H9 (cell line): Measurements from ENCODE around the gene TH. TPM values are rescaled to one million over a fixed set of nuclear protein-coding genes. Genes with fewer than 3 reads are reported as not detected.

Experiments
- DNase-seq: peaks from one replicate; pipeline ENCODE4 v3.0.0-alpha.2; 2017
- H2AFZ ChIP-seq: one replicate; pipeline ENCODE4 v1.6.1; 2013; ENCODE audit warnings: mild to moderate bottlenecking, low read length, control low read depth, moderate library complexity
- H2AK5ac ChIP-seq: 2 replicates; pipeline ENCODE4 v1.6.1; 2013; ENCODE audit warnings: low read length, control low read depth, mixed read lengths; ENCODE audit not compliant: insufficient read length
- H2BK120ac ChIP-seq: one replicate; pipeline ENCODE4 v1.6.1; 2013; ENCODE audit warnings: low read depth, mild to moderate bottlenecking, low read length, control low read depth, inconsistent platforms; ENCODE audit not compliant: poor library complexity, severe bottlenecking
- H2BK12ac ChIP-seq: 2 replicates; pipeline ENCODE4 v1.6.1; 2013; ENCODE audit warnings: low read length, control low read depth, mixed read lengths, low read depth; ENCODE audit not compliant: insufficient read length
- H2BK15ac ChIP-seq: 2 replicates; pipeline ENCODE4 v1.6.1; 2013; ENCODE audit warnings: low read depth, low read length, control low read depth
- H2BK20ac ChIP-seq: one replicate; pipeline ENCODE4 v1.6.1; 2013; ENCODE audit warnings: low read depth, mild to moderate bottlenecking, low read length, control low read depth, inconsistent platforms; ENCODE audit not compliant: poor library complexity, severe bottlenecking
- H2BK5ac ChIP-seq: 2 replicates; pipeline ENCODE4 v1.6.1; 2013; ENCODE audit warnings: low read length, control low read depth, mixed read lengths; ENCODE audit not compliant: insufficient read length
- H3K14ac ChIP-seq: 2 replicates; pipeline ENCODE4 v1.6.1; 2013; ENCODE audit warnings: low read length, control low read depth; ENCODE audit not compliant: insufficient read depth
- H3K18ac ChIP-seq: 2 replicates; pipeline ENCODE4 v1.6.1; 2013; ENCODE audit warnings: low read depth, mild to moderate bottlenecking, mixed read lengths, low read length, control low read depth; ENCODE audit not compliant: insufficient read length
- H3K23ac ChIP-seq: 2 replicates; pipeline ENCODE4 v1.6.1; 2013; ENCODE audit warnings: low read length, control low read depth, mixed read lengths, low read depth; ENCODE audit not compliant: insufficient read length
- H3K23me2 ChIP-seq: 2 replicates; pipeline ENCODE4 v1.6.1; 2013; ENCODE audit warnings: low read depth, mild to moderate bottlenecking, mixed read lengths, low read length, control low read depth; ENCODE audit not compliant: insufficient read length, poor library complexity, severe bottlenecking
- H3K27ac ChIP-seq: 2 replicates; pipeline ENCODE4 v1.5.1; 2013; ENCODE audit warnings: low read length, control low read depth, mixed read lengths, low read depth; ENCODE audit not compliant: insufficient read length
- H3K27me3 ChIP-seq: 2 replicates; pipeline ENCODE4 v1.6.1; 2013; ENCODE audit warnings: low read length, control low read depth, inconsistent platforms; ENCODE audit not compliant: insufficient read depth
- H3K4ac ChIP-seq: 2 replicates; pipeline ENCODE4 v1.6.1; 2013; ENCODE audit warnings: low read depth, mild to moderate bottlenecking, control low read depth, inconsistent platforms, low read length, moderate library complexity
- H3K4me1 ChIP-seq: 2 replicates; pipeline ENCODE4 v1.6.1; 2013; ENCODE audit warnings: low read length, control low read depth, inconsistent platforms; ENCODE audit not compliant: insufficient read depth
- H3K4me2 ChIP-seq: 2 replicates; pipeline ENCODE4 v1.6.1; 2013; ENCODE audit warnings: low read length, control low read depth, mixed read lengths; ENCODE audit not compliant: insufficient read length, insufficient read depth
- H3K56ac ChIP-seq: 2 replicates; pipeline ENCODE4 v1.6.1; 2013; ENCODE audit warnings: low read depth, mild to moderate bottlenecking, mixed read lengths, low read length, control low read depth; ENCODE audit not compliant: insufficient read length
- H3K79me1 ChIP-seq: 2 replicates; pipeline ENCODE4 v1.6.1; 2013; ENCODE audit warnings: low read depth, mild to moderate bottlenecking, moderate library complexity, low read length, control low read depth, inconsistent platforms; ENCODE audit not compliant: insufficient read depth, poor library complexity, severe bottlenecking
- H3K79me2 ChIP-seq: 2 replicates; pipeline ENCODE4 v1.6.1; 2013; ENCODE audit warnings: low read length, control low read depth, inconsistent platforms; ENCODE audit not compliant: insufficient read depth
- H3K9ac ChIP-seq: 2 replicates; pipeline ENCODE4 v1.6.1; 2013; ENCODE audit warnings: low read length, control low read depth, mixed read lengths; ENCODE audit not compliant: insufficient read length; ENCODE audit errors: extremely low read depth
- H3K9me3 ChIP-seq: one replicate; pipeline ENCODE4 v1.6.1; 2013; ENCODE audit warnings: low read depth, low read length, inconsistent platforms; ENCODE audit not compliant: control insufficient read depth
- H3T11ph ChIP-seq: one replicate; pipeline ENCODE4 v1.6.1; 2013; ENCODE audit warnings: mild to moderate bottlenecking, low read length, control low read depth, inconsistent platforms
- H4K20me1 ChIP-seq: one replicate; pipeline ENCODE4 v1.6.1; 2013; ENCODE audit not compliant: control insufficient read depth, insufficient read length, insufficient read depth
- H4K5ac ChIP-seq: 2 replicates; pipeline ENCODE4 v1.6.1; 2013; ENCODE audit warnings: low read depth, mild to moderate bottlenecking, mixed read lengths, low read length, control low read depth; ENCODE audit not compliant: insufficient read length
- H4K8ac ChIP-seq: replicated peaks from 2 replicates; pipeline ENCODE4 v1.6.1; 2013; ENCODE audit warnings: low read length, control low read depth, mixed read lengths, low read depth; ENCODE audit not compliant: insufficient read length
- H4K91ac ChIP-seq: 2 replicates; pipeline ENCODE4 v1.6.1; 2013; ENCODE audit warnings: low read depth, mild to moderate bottlenecking, moderate library complexity, mixed read lengths, low read length, control low read depth; ENCODE audit not compliant: insufficient read length
- H3K27ac Mint-ChIP-seq, 3 experiments: 2 replicates in 2 of 3; 3 replicates in 1 of 3; pipeline ENCODE4 v1.8.0; 2020 to 2021; ENCODE audit warnings: mixed read lengths in 3 of 3, mild to moderate bottlenecking in 1 of 3, moderate library complexity in 1 of 3
- H3K27me3 Mint-ChIP-seq: 2 replicates; pipeline ENCODE4 v1.8.0; 2021; ENCODE audit warnings: low read depth, mild to moderate bottlenecking, moderate library complexity, mixed read lengths
- H3K36me3 Mint-ChIP-seq, 3 experiments: 2 replicates in 2 of 3; 3 replicates in 1 of 3; pipeline ENCODE4 v1.8.0; 2020 to 2021; ENCODE audit warnings: low read depth in 3 of 3, mixed read lengths in 3 of 3; ENCODE audit not compliant: insufficient read depth in 1 of 3
- H3K4me1 Mint-ChIP-seq, 2 experiments: 2 replicates each; pipeline ENCODE4 v1.8.0; 2020; ENCODE audit warnings: mixed read lengths in 2 of 2
- H3K4me3 Mint-ChIP-seq, 2 experiments: 2 replicates in 1 of 2; 3 replicates in 1 of 2; pipeline ENCODE4 v1.8.0; 2020 to 2021; ENCODE audit warnings: mild to moderate bottlenecking in 2 of 2, mixed read lengths in 2 of 2, moderate library complexity in 1 of 2
- H3K9me3 Mint-ChIP-seq, 2 experiments: 2 replicates in 1 of 2; 3 replicates in 1 of 2; pipeline ENCODE4 v1.8.0; 2020; ENCODE audit warnings: mild to moderate bottlenecking in 2 of 2, mixed read lengths in 2 of 2, moderate library complexity in 1 of 2
- CTCF ChIP-seq: fragments of 200-600 bp; sonication (generic); conservative IDR thresholded peaks from 3 replicates; pipeline ENCODE4 v1.8.0; 2021; ENCODE audit warnings: antibody characterized with exemption, mild to moderate bottlenecking
- WGBS: extraction: QIAGEN DNeasy Blood & Tissue Kit; methylation state at CpG from one replicate; pipeline ENCODE4 v1.1.7; 2013; ENCODE audit warnings: missing lambda C conversion rate, low lambda C conversion rate, mixed read lengths; ENCODE audit not compliant: insufficient read length; ENCODE audit errors: extremely low coverage; 5-methylcytosine and 5-hydroxymethylcytosine counted together
- total RNA-seq: library from RNA; stranded (reverse); gene quantifications from 2 replicates; pipeline ENCODE4 v1.2.1, GENCODE V29; 2021

Gene TH
- total RNA-seq, 1 experiment from 2014 or later: not detected

- H3K27me3 Mint-ChIP-seq: peaks cover 65% of the 10 kb centered on the region
- H3K4me1 Mint-ChIP-seq: peaks cover 7 to 15% of the 10 kb centered on the region in 2 experiments
- Histone ChIP-seq H4K20me1 (no peaks in the 10 kb centered on the region), H3K23me2 (no peaks in the 10 kb centered on the region), H4K91ac (no peak overlapping the region), H2BK12ac (no peak overlapping the region), H4K8ac (no peak overlapping the region), H3K14ac (no peak overlapping the region), H3K4me2 (no peak overlapping the region), H3K9ac (no peak overlapping the region), H2BK15ac (no peak overlapping the region), H3T11ph (no peak overlapping the region), H2BK20ac (no peak overlapping the region), H3K18ac (no peak overlapping the region), H2BK5ac (no peak overlapping the region), H3K79me2 (no peaks in the 10 kb centered on the region), H3K4me1 (no peaks in the 10 kb centered on the region), H2AK5ac (no peak overlapping the region), H3K27ac (no peak overlapping the region), H3K9me3 (no peaks in the 10 kb centered on the region), H3K4ac (no peak overlapping the region), H3K56ac (no peak overlapping the region), H3K27me3 (no peaks in the 10 kb centered on the region), H4K5ac (no peak overlapping the region), H2AFZ (no peak overlapping the region), H3K23ac (no peak overlapping the region), H2BK120ac (no peak overlapping the region), H3K79me1 (no peaks in the 10 kb centered on the region)
- H3K9me3 Mint-ChIP-seq: peaks cover 22 to 24% of the 10 kb centered on the region in 2 experiments
- H3K36me3 Mint-ChIP-seq: peaks cover 0 to 13% (median 10%) of the 10 kb centered on the region in 3 experiments; a peak in 6 of 7 replicates
- TF ChIP-seq CTCF: no peak
- H3K27ac Mint-ChIP-seq: no peak overlapping the region
- no peak overlapping the region for H3K4me3 Mint-ChIP-seq
- DNase-seq: no peak
- no CpG with 5 or more reads among the region's 1 CpG for WGBS
Measured at GRCh38 chr11:2116680-2117079, 54.9 kb downstream of the TH start.
